ENCODE results near the gene TRMT2B.
"Not testable (repeated sequence)": the region's sequence is repeated elsewhere in the genome, so short reads cannot be mapped to it uniquely, and the experiment has no call there.

Gene TRMT2B

DNA sequence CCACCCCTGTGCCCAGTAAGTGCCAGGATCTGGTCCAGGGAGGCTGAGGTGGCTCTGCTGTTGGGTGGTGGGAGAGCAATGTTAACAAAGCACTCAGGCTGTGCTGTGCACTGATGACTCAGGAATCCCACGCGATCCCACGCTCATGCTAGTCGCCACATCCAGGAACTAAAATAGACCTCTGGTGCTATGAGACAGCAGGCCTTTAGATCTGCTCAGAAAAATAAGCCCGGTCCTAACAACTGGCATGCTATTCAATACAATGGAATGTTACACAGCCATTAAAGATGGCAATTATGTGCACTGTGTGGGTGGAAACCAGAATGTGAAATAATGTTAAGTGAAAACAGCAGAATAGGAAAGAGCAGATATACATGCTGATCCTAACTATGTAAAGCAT lies 56.4 kb downstream of the TRMT2B start:
- DNase-seq = peak in 1 of 2 experiments; percentile 22

DNA sequence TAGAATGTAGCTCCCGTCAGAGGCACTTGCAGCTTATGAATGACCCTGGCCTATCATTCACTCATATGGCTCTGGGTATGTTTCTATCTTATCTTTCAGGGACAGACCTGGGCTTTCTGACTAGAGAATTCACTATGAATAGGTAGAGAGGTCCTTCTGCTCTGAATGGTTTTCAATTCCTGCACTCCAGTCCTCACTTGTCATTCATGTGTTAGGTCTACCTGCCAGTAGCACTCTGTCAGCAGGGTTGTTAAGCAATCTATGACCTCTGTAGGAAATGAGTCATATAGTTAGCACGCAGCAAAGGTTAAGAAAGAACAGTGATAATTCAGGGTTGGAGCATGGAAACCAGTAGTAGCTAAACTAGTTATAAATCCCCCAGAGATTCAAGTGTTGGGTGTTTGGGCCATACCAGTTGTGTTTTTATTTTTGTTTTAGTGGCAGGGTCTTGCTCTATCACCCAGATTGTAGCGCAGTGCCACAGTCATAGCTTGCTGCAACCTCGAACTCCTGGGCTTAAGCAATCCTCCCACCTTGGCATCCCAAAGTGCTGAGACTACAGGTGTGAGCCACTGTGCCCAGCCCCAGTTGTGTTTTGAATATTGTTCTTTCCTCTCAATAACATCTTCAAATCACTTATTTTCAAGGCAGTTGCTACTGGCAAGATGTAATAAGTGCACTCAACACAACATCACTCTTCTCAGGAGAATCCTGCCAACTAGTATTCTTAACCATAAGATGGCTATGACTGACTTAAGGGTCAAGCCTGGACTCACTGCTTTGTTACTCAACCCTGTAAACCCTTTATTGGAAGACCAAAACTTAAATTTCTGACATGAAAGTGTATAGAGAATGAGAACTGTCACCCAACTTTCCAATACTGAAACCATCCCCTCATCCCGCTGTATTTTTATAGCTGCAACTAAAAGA lies 57.3 kb downstream of the TRMT2B start:
- DNase-seq = peak in 1 of 2 experiments; percentile 64

DNA sequence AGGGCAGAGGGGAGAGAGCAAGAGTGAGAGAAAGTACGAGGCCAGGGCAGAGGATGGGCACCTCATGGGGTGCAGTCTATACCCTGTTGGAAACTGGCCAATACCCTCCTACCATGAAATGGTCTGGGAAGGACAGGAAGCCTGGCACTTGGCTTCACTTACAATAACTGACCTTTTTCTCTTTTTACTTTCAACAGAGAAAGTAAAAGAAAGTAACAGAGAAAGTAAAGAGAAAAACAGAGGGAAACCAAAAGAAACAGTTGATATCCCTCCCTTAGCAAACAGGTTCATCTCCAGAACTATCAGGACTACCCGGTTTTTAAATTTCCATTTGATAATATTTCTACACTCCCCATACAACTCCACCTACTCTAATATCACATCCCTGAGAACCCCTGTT lies 61.8 kb downstream of the TRMT2B start:
- DNase-seq = no peak

DNA sequence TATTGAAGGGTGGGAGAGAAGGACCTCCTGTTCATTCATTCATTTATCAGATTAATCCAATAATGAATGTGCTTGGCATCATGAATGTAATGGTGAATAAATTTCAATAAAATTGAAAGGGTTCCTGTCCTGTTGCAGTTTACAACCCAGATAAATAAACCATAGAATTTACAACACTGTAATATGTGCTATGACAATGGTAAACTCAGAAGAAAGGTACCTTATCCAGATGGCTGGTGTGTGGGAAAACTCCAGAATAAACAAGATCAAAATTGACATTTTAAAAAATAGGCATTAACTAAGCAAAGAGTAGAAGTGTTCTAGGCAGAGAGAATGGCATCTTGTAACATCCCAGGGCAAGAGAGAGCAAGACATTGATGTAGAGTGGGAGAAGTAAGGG lies 67.1 kb downstream of the TRMT2B start:
- DNase-seq = no peak

DNA sequence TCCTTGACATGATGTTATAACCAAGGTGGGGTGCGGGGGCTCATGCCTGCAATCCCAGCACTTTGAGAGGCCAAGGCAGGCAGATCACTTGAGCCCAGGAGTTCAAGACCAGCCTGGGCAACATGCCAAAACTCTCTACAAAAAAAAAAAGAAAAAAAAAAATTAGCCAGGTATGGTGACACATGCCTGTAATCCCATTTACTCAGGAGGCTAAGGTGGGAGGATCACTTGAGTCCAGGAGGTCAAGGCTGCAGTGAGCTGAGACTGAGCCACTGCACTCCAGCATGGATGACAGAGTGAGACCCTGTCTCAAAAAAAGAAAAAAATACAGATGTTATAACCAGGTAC lies 70.4 kb downstream of the TRMT2B start:
- DNase-seq = not testable (repeated sequence)

DNA sequence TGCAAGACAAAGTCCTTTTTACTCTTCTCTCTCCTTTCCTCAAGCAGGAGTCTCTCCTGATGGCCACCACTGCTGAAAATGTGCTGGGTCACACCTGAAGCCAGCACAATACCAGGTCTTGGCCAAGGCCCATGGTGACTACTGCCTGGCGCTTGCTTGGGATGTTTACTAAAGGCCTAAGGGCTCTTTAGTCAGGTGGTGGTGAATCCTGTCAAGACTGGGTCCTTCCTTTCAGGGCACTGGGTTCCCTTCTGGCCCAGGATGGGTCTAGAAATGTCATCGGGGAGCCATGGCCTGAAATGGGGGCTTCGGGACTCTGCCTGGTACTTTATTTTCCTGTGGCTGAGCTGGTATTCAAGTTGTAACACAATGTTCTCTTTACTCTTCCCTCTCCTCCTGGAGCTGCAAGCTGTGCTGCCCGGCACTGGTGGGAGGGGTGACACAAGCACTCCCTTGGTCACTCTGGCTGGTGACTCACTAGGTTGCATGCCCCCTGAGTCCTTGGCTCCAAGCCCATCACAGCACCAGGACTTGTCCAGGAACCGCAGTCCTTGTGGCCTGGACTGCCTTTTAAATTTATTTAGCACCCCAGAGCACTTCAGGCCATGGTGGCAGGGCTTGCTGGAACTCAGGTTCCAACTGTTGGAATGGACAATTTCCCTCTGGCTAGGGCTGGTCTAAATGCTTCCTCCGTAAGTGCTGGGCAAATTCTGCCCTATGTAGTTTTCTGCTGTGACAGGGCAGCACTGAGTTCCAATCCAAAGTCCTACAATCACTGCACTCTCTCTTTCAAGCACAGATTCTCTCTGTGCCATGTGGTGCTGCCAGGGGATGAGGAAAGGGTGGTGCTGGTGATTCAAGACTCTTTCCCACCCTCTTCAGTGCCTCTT lies 71.1 kb downstream of the TRMT2B start:
- peak in 1 of 2 experiments; percentile 1 for DNase-seq

DNA sequence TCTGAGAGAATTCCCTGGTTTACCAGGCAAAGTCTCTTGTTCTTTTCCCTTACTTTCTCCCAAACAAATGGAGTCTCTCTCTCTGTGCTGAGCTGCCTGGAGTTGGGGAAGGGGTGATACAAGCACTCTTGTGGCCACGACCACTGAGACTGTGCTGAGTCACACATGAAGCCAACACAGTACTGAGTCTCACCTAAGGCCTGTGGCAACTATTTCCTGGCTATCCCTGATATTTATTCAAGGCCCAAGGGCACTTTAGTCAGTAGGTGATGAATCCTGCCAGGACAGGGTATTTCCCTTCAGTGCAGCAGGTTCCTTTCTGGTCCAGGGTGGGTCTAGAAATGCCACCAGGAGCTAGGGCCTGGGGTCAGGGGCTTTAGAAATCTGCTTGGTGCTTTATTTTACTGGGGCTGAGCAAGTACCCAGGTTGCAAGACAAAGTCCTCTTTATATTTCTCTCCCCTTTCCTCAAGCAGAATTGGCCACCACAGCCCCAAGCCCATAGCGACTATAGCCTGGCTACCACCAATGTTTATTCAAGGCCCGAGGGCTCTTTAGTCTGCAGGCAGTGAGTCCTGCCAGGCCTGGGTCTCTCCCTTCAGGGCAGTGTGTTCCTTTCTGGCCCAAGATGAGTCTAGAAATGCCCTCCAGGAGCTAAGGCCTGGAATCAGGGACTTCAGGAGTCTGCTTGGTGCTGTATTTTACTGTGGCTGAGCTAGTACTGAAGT lies 71.9 kb downstream of the TRMT2B start:
- DNase-seq = no peak

DNA sequence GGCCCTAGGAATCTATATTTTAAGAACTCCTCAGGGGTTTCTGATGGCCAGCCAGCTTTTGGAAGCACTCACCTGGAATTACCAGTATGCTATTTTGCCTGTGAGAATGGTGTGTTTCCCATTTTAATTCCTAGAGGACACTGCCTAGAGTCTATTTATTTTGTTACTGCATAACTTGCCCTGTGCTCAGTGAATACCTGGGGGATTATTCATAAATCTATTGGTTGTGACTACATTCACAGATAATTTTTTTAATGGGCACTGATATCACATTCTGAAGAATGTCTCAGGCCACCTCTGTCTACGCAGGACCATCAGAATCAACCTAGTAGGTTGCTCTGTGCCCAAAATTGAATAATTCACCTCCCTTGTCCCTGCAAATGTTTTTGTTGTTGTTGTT lies 75.7 kb downstream of the TRMT2B start:
- no peak for DNase-seq

DNA sequence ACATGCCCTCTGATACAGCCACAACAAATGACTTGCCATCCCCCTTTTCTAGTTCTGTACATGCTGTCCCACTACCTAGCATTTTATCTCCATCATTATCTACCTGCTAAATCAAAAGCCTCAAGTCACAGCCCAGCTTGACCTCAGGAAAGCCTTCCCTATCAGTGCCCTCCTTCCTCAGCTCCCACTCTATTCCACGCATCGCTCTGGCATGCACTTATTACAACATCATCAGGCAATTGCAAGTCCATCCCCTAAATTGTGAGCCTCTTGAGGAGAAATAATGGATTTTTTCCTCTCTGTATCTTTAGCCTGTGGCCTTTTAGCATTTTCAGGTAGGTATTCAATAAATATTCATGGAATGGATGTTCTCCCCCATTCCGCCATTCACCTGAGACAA lies 76.7 kb downstream of the TRMT2B start:
- no peak for DNase-seq

DNA sequence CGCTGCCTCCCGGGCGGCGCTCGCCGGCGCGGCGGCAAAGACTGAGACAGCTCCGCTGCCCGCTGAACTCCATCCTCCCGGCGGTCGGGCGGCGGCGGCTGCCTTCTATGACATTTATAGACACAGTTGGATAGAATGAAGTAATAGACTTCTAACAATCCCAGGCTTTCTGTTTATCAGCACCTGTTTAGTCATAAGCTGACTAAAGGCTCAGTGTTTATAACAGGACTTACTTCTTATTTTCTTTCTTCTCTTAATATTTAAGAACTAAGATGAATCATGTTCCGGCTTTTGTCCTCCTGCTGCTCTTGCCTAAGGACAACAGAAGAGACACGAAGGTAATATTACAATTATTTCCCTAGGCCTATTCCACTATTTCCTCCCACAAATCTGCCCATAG lies 78.5 kb downstream of the TRMT2B start:
- DNase-seq = no peak

DNA sequence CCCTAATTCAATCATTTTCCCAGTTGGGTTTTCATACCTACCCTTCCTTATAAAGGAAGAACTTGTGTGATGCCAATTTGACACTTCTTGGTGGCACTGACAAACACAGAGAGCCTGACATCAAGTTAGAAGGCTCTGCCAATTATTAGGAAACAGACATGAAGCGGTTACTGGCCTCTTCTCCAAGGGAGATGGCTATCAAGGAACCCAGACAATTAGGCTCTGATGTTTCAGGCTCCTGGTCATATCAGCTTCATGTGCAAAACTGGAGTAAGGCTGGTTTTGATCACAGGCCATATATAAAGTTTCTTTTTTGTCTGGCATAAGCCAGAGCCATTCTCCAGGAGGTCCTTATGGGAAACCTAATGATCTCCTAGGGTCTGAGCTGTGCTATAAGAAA lies 82.0 kb downstream of the TRMT2B start:
- DNase-seq = no peak

DNA sequence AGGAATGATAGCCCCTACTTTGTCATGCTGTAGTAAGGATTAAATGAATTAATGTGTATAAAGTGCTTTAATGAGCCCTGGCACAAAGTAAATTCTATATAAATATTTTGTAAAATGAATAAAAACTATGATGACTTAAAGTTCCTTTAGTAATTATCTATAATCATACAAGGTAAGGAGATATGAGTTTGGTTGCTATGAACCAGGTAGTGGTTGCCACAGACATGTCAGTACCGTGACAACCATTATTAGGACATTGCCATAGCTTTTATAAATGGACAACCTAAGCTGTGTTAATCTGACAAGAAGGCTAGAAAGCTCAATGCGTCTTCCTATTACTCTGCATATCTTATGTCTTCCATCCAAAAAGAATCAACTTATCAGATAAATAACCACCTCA lies 82.5 kb downstream of the TRMT2B start, which contains the start of gene ARL13A:
Gene ARL13A, plus strand, starts transcription at position 301 of the 400 bp plus-strand sequence. CDS start 3,982 bp downstream, outside the sequence.
- no peak for DNase-seq

DNA sequence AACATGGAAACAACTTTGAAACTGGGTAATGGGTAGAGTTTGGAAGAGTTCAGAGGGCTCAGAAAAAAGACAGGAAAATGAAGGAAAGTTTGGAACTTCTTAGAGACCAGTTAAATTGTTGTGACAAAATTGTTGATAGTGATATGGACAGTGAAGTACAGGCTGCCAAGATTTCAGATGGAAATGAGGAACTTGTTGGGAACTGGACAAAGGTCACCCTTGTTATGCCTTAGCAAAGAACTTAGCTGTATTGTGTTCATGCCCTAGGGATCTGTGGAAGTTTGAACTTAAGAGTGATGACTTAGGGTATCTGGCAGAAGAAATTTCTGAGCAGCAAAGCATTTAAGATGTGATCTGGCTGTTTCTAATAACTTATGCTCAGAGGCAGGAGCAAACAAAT lies 87.5 kb downstream of the TRMT2B start:
- DNase-seq = no peak

DNA sequence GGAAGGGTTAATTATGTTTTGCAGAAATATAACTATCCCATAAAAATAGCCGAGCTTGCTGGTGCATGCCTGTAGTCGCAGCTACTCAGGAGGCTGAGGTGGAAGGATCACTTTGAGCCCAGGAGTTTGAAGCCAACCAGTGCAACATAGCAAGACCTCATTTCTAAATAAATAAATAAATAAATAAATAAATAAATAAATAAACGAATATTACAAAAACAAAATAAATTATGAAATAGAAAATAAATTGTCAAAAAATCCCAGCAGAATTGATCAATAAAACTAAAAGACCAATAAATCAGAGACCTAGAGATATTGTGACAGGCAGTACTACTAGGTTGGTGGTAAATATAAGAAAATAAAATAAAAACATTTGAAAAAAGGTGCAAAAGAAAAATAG lies 89.1 kb downstream of the TRMT2B start:
- DNase-seq = no peak
